Measurements from ENCODE around the gene TIMM21. TPM values are rescaled to one million over a fixed set of nuclear protein-coding genes. Genes with fewer than 3 reads are reported as not detected.

The TIMM21 gene
- total and polyA plus RNA-seq, 2 of the 13 experiments (the other 11 are each of a cell fraction or from before 2014, with no cell fraction given), result 29.6 to 62.3 TPM

- TF ChIP-seq PAXIP1 (CRISPR knock-in tag; conservative IDR thresholded peaks at IDR 0.05), result peak; percentile 21; the same call in 1 of the 2 replicates
- peak; percentile 80; the same call in 1 of the 2 replicates for TF ChIP-seq IRF9 (CRISPR knock-in tag; IDR thresholded peaks at IDR 0.05; ENCODE audit: borderline replicate concordance)
- no peak for TF ChIP-seq ZNF562 (CRISPR knock-in tag; IDR thresholded peaks at IDR 0.05; ENCODE audit: borderline replicate concordance)
- TF ChIP-seq RBFOX2 (IDR thresholded peaks at IDR 0.05; ENCODE audit: low read depth, low read length), result peak; percentile 86
- TF ChIP-seq SAP130 (CRISPR knock-in tag; IDR thresholded peaks at IDR 0.05; ENCODE audit: low read depth), result peak; percentile 79
- peak; percentile 99 for TF ChIP-seq KDM5B (CRISPR knock-in tag; IDR thresholded peaks at IDR 0.05; ENCODE audit: borderline replicate concordance)
- no peak for TF ChIP-seq ZNF282 (IDR thresholded peaks at IDR 0.05; ENCODE audit: partially characterized antibody)
- TF ChIP-seq PAX8 (CRISPR knock-in tag; IDR thresholded peaks at IDR 0.05; ENCODE audit: borderline replicate concordance), result no peak
- TF ChIP-seq TFDP2 (CRISPR knock-in tag; IDR thresholded peaks at IDR 0.05), result peak; percentile 92
- peak; percentile 70; the same call in 1 of the 2 replicates for TF ChIP-seq HOXA5 (CRISPR knock-in tag; IDR thresholded peaks at IDR 0.05)
- TF ChIP-seq RFXANK (CRISPR knock-in tag; IDR thresholded peaks at IDR 0.05), result 0 out of 2 replicates have a peak, but pooled peaks have one; percentile 19
- TF ChIP-seq ZMAT5 (CRISPR knock-in tag; IDR thresholded peaks at IDR 0.05; ENCODE audit: borderline replicate concordance, low read depth), result no peak
- TF ChIP-seq ZNF431 (CRISPR knock-in tag; IDR thresholded peaks at IDR 0.05; ENCODE audit: borderline replicate concordance, low read depth), result no peak; the same call in 1 of the 2 replicates
- 0 out of 2 replicates have a peak, but pooled peaks have one; percentile 35 for TF ChIP-seq CHD2 (IDR thresholded peaks at IDR 0.05; ENCODE audit: low read depth, low read length)
- TF ChIP-seq JDP2 (CRISPR knock-in tag; IDR thresholded peaks at IDR 0.05; ENCODE audit: borderline replicate concordance), result no peak
- TF ChIP-seq KLF12 (CRISPR knock-in tag; IDR thresholded peaks at IDR 0.05; ENCODE audit: borderline replicate concordance), result peak; percentile 31; the same call in 1 of the 2 replicates
- TF ChIP-seq NR0B2 (CRISPR knock-in tag; IDR thresholded peaks at IDR 0.05), result 0 out of 2 replicates have a peak, but pooled peaks have one; percentile 28
- TF ChIP-seq BHLHE40 (IDR thresholded peaks at IDR 0.05; ENCODE audit: low read length), result 0 out of 2 replicates have a peak, but pooled peaks have one; percentile 13
- TF ChIP-seq TARDBP (CRISPR knock-in tag; IDR thresholded peaks at IDR 0.05), result peak; percentile 49; the same call in 1 of the 2 replicates
- TF ChIP-seq ZSCAN31 (CRISPR knock-in tag; IDR thresholded peaks at IDR 0.05; ENCODE audit: low read depth), result peak; percentile 77; the same call in 1 of the 2 replicates
- peak; percentile 76 for TF ChIP-seq E2F2 (CRISPR knock-in tag; IDR thresholded peaks at IDR 0.05; ENCODE audit: borderline replicate concordance)
These were observed at the start of gene TIMM21, which contains the start of gene FBXO15 (continued) for GRCh38 chr18:74147779-74148542.

All from HepG2 (cell line).